Right lobe of liver (tissue), 4 donors: ENCODE results near the gene CXCL6.

ENCODE experiments used
- CTCF ChIP-seq, 4 donors: fragments of 200-600 bp in 3 of 4; fragments of 450-650 bp in 1 of 4; IDR thresholded peaks; one replicate each; pipeline versions ENCODE4 v1.5.1 to v1.8.0; 2016 to 2022; ENCODE audit warnings: antibody characterized with exemption in 4 of 4, mild to moderate bottlenecking in 2 of 4
- POLR2A ChIP-seq: fragments of 450-650 bp; IDR thresholded peaks from one replicate; pipeline ENCODE4 v1.6.1; 2017; ENCODE audit warnings: antibody characterized with exemption, mild to moderate bottlenecking
- donor health status: DM: no; HTN: no; CAD: no.
- donor health status: DM: no; HTN: no; CAD: no.
- donor health status: DM: no; HTN: yes; CAD: no.

GRCh38 chr4:73851293-73851692 lies 14.8 kb downstream of the CXCL6 start:
- no peak for TF ChIP-seq CTCF (IDR thresholded peaks at IDR 0.05)
- TF ChIP-seq POLR2A = no peak
